HepG2 (cell line): Measurements from ENCODE around the gene C5orf34. TPM values are rescaled to one million over a fixed set of nuclear protein-coding genes. Genes with fewer than 3 reads are reported as not detected.

Experiments used
- ATAD3A ChIP-seq: sonication (generic); formaldehyde crosslinking; IDR thresholded peaks from 2 replicates; pipeline ENCODE4 v1.4.0; 2020; ENCODE audit warnings: missing genetic modification reagents
- ATF5 ChIP-seq: sonication (generic); formaldehyde crosslinking; IDR thresholded peaks from 2 replicates; pipeline ENCODE4 v1.4.0; 2020; ENCODE audit warnings: mild to moderate bottlenecking, low read depth, missing genetic modification reagents
- DMAP1 ChIP-seq: IDR thresholded peaks from 2 replicates; pipeline ENCODE4 v1.6.1; 2016
- ELF1 ChIP-seq: sonication (generic); formaldehyde crosslinking; IDR thresholded peaks from 2 replicates; pipeline ENCODE4 v1.4.0; 2020; ENCODE audit warnings: missing genetic modification reagents
- KMT2B ChIP-seq: IDR thresholded peaks from 2 replicates; pipeline ENCODE4 v1.6.1; 2016; ENCODE audit warnings: missing genetic modification reagents, missing compliant biosample characterization
- PITX1 ChIP-seq: sonication (generic); formaldehyde crosslinking; IDR thresholded peaks from 2 replicates; pipeline ENCODE4 v1.5.1; 2020; ENCODE audit warnings: mild to moderate bottlenecking, missing genetic modification reagents
- SRY ChIP-seq: sonication (generic); formaldehyde crosslinking; IDR thresholded peaks from 2 replicates; pipeline ENCODE4 v1.8.0; 2022; ENCODE audit warnings: mild to moderate bottlenecking, missing genetic modification reagents
- TEF ChIP-seq: sonication (generic); formaldehyde crosslinking; IDR thresholded peaks from 2 replicates; pipeline ENCODE4 v1.5.0; 2020; ENCODE audit warnings: missing genetic modification reagents
- ZBTB39 ChIP-seq: sonication (generic); formaldehyde crosslinking; IDR thresholded peaks from 2 replicates; pipeline ENCODE4 v1.5.0; 2020; ENCODE audit warnings: missing genetic modification reagents
- ZMAT3 ChIP-seq: sonication (generic); formaldehyde crosslinking; conservative IDR thresholded peaks from 2 replicates; pipeline ENCODE4 v1.7.0; 2021; ENCODE audit warnings: missing genetic modification reagents
- ZNF280B ChIP-seq: sonication (generic); formaldehyde crosslinking; IDR thresholded peaks from 2 replicates; pipeline ENCODE4 v1.5.0; 2020; ENCODE audit warnings: missing genetic modification reagents, mild to moderate bottlenecking, borderline replicate concordance
- ZNF501 ChIP-seq: sonication (generic); formaldehyde crosslinking; IDR thresholded peaks from 2 replicates; pipeline ENCODE4 v1.5.1; 2020; ENCODE audit warnings: mild to moderate bottlenecking, moderate library complexity, missing genetic modification reagents
- ZNF547 ChIP-seq: sonication (generic); formaldehyde crosslinking; IDR thresholded peaks from 2 replicates; pipeline ENCODE4 v1.5.1; 2020; ENCODE audit warnings: mild to moderate bottlenecking, missing genetic modification reagents
- ZNF567 ChIP-seq: sonication (generic); formaldehyde crosslinking; IDR thresholded peaks from 2 replicates; pipeline ENCODE4 v1.8.1; 2023; ENCODE audit warnings: mild to moderate bottlenecking, missing genetic modification reagents, borderline replicate concordance
- ZNF687 ChIP-seq: sonication (generic); formaldehyde crosslinking; IDR thresholded peaks from 2 replicates; pipeline ENCODE4 v1.5.1; 2020; ENCODE audit warnings: mild to moderate bottlenecking, missing genetic modification reagents, moderate library complexity
- ZNF703 ChIP-seq: sonication (generic); formaldehyde crosslinking; IDR thresholded peaks from 2 replicates; pipeline ENCODE4 v1.5.1; 2020; ENCODE audit warnings: missing genetic modification reagents, mild to moderate bottlenecking, moderate library complexity, borderline replicate concordance
- ZSCAN25 ChIP-seq: sonication (generic); formaldehyde crosslinking; IDR thresholded peaks from 2 replicates; pipeline ENCODE4 v1.8.0; 2022; ENCODE audit warnings: mild to moderate bottlenecking, missing genetic modification reagents
- polyA plus RNA-seq, 8 experiments: library from polyadenylated mRNA; depleted of rRNA in 3 of 8; stranded (reverse) in 7 of 8; unstranded in 1 of 8; fragments of >200 nt; fragmentation: Illumina TruSeq in 4 of 8; extraction: Trizol in 4 of 8; gene quantifications; 2 replicates each; pipeline versions ENCODE4 v1.2.1 to v1.2.3, GENCODE V29; 2011 to 2016; ENCODE audit warnings: low read depth in 4 of 8, missing spikeins in 1 of 8, mixed read lengths in 1 of 8; ENCODE audit not compliant: insufficient read depth in 1 of 8
- total RNA-seq, 5 experiments: library from RNA; depleted of rRNA; stranded (reverse); fragments of >200 nt; fragmentation: Illumina TruSeq; extraction: Trizol; gene quantifications; 2 replicates each; pipeline ENCODE4 v1.2.3, GENCODE V29; 2016; ENCODE audit warnings: low read depth in 1 of 5

The C5orf34 gene
- total and polyA plus RNA-seq, 2 of the 13 experiments (the other 11 are each of a cell fraction or from before 2014, with no cell fraction given): 3.2 to 6.4 TPM

- TF ChIP-seq ZNF687 (peak; percentile 89), KMT2B (CRISPR knock-in tag) (peak; percentile 20), TEF (CRISPR knock-in tag) (no peak), ZNF280B (CRISPR knock-in tag) (peak; percentile 67; the same call in 1 of the 2 replicates), DMAP1 (peak; percentile 82; the same call in 1 of the 2 replicates), ZNF501 (CRISPR knock-in tag) (peak; percentile 86; the same call in 1 of the 2 replicates), PITX1 (CRISPR knock-in tag) (peak; percentile 48; the same call in 1 of the 2 replicates), ATF5 (CRISPR knock-in tag) (no peak), SRY (CRISPR knock-in tag) (peak; percentile 55; the same call in 1 of the 2 replicates), ZNF547 (CRISPR knock-in tag) (peak; percentile 23; the same call in 1 of the 2 replicates), ZNF567 (CRISPR knock-in tag) (peak; percentile 6; the same call in 1 of the 2 replicates), ELF1 (CRISPR knock-in tag) (peak; percentile 73), ZMAT3 (CRISPR knock-in tag) (no peak), ZNF703 (CRISPR knock-in tag) (peak; percentile 68; the same call in 1 of the 2 replicates), ATAD3A (CRISPR knock-in tag) (no peak), ZBTB39 (CRISPR knock-in tag) (0 out of 2 replicates have a peak, but pooled peaks have one; percentile 22), ZSCAN25 (CRISPR knock-in tag) (no peak)
These were observed 30.7 kb downstream of the C5orf34 start (continued) for GRCh38 chr5:43484106-43484849.
